OCI-M2 (cell line): Measurements from ENCODE around the gene CTCF.

Experiments
- DNase-seq: peaks from one replicate; lab custom pipeline; 2025; ENCODE audit not compliant: unreplicated experiment; lab: John Stamatoyannopoulos, UW

The CTCF gene

GRCh38 chr16:67593288-67593687 is 31.0 kb downstream of the CTCF start:
- DNase-seq, result no peak

DNA sequence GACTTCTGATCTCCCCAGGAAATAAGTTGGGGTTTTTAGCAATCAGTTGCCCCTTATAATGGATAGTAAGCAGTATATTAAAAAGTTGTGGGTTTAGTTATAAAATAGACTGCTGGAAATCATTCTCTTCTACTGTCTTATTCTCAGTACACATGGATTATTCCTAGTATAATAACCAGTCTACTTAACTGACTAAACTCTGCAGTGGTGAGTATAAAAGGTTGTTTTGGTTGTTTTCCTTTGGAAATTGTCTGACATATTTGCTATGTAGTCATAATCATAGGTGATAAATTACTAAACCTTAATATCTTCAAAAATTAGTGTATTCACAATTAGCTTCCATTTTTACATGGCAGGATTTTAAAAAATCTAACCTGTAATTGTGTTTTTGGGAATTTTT is 31.4 kb downstream of the CTCF start:
- no peak for DNase-seq

- no peak for DNase-seq
Measured at GRCh38 chr16:67594256-67594915, 32.1 kb downstream of the CTCF start.

- DNase-seq, result no peak
Measured at GRCh38 chr16:67594956-67595355, 32.6 kb downstream of the CTCF start.

DNA sequence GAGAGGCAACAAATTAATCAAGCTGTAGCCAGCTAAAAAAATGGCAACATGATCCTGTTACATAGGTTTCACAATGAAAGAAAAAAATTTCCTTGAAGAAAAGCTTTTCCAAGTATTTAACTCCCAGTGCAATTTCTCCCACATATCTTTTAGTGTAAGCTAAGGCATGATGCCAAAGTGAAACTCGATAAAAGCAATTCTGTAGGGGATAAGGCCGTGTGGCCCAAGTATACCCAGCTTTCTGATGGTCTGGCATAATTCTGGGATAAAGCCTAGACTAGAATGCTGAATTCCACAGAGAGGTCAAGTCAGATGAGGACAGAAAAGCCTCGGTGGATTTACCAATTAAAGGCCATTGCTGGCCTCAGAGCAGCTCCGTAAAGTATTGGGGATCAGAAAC is 36.2 kb downstream of the CTCF start:
- no peak for DNase-seq

GRCh38 chr16:67605641-67606040 is 43.3 kb downstream of the CTCF start:
- no peak for DNase-seq

DNA sequence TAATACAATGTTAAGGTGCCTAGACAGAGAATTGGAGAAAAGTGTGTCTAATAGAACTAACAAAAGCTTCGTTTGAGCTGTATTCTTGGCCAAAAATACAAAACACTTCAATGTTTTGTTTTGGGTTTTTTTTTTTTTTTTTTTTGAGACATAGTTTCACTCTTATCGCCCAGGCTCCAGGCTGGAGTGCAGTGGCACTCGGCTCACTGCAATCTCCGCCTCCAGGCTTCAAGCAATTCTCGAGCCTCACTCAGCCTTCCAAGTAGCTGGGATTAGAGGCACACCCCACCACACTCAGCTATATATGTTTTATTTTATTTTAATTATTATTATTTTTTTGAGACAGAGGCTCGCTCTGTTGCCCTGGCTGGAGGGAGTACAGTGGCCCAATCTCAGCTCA is 44.3 kb downstream of the CTCF start:
- DNase-seq, result no peak

- no peak for DNase-seq
Measured at GRCh38 chr16:67608364-67608763, 46.0 kb downstream of the CTCF start.

DNA sequence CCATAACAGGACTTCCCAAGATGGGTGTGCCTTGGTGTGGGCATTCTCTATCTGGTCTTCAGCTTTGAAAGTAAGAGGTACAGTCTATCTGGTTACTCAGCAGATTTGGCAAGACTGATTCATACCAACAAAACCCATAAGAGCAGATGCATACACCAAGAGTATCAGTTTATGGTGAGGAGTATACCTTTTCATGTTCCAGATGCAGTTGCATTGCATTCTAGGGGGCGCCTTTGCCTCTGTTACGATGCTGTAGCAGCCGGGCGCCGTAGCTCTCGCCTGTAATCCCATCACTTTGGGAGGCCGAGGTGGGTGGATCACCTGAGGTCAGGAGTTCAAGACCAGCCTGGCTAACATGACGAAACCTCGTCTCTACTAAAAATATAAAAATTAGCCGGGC is 51.5 kb downstream of the CTCF start:
- no peak for DNase-seq

DNA sequence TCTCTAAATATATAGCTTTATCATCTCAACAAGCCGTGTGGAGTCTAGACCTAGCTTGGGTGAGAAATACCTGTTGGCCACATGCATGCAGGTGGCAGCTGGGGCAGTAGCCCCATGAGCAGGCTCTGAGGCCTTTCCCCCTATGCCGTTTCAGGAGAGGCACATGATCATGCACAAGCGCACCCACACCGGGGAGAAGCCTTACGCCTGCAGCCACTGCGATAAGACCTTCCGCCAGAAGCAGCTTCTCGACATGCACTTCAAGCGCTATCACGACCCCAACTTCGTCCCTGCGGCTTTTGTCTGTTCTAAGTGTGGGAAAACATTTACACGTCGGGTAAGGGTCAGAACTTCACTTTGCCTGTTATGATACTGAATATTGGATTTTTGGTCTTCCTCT is 65.9 kb downstream of the CTCF start:
- DNase-seq, result no peak

GRCh38 chr16:67632415-67633172 is 70.3 kb downstream of the CTCF start:
- DNase-seq, result no peak

GRCh38 chr16:67636713-67637112 is 74.4 kb downstream of the CTCF start:
- no peak for DNase-seq

DNA sequence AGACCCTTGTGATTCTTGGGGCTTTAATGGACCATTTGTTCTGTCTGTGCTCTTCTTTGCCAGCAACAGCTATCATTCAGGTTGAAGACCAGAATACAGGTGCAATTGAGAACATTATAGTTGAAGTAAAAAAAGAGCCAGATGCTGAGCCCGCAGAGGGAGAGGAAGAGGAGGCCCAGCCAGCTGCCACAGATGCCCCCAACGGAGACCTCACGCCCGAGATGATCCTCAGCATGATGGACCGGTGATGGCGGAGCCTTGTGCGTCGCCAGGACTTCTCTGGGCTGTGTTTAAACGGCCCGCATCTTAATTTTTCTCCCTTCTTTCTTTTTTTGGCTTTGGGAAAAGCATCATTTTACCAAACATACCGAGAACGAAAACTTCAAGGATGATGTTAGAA is 75.3 kb downstream of the CTCF start:
- no peak for DNase-seq

DNA sequence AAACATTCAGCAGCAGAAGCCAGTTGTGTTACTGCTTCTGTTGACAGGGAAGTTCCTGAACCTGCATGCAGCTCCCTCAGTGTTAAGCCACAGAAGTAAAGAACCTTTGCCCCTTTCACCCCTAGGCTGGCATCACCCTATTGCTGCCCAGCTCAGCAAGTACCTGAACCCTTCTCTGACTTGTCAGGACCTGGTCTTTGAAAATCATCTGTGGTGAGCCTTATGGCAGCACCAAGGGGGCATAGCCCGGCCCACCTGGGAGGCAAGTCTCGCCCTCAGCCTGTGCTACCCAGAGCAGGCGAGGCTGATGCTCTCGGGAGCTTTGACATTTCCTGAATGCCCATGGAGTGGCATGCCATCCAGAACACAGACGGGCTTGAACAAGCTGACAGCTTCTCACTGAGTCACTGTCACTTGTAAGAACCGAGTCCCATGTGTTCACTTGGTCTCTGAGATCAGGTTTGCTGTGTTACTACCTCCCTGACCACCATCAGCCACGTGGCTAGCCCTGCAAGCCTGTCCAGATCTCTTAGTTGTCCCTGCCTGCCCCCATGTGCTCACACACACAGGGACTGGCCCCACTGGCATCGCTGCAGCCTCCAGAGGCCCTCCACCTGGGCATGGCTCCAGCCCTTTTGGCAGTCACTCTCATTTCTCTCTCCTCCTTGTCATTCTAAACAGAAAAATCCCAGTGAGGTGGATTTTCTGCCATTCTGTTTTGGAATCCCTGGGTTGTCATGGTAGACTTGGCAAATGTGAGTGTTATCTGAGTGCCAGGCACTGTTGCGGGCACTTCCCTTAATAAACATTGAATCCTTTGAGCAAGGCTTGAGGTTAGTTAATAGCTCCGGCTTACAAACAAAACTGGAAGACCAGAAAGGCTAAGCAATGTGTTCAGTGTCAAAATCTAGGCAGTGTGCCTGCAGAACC is 79.7 kb downstream of the CTCF start:
- no peak for DNase-seq

- DNase-seq, result no peak
Measured at GRCh38 chr16:67644038-67644437, 81.7 kb downstream of the CTCF start.

GRCh38 chr16:67645397-67646121 is 83.2 kb downstream of the CTCF start:
- DNase-seq, result no peak

DNA sequence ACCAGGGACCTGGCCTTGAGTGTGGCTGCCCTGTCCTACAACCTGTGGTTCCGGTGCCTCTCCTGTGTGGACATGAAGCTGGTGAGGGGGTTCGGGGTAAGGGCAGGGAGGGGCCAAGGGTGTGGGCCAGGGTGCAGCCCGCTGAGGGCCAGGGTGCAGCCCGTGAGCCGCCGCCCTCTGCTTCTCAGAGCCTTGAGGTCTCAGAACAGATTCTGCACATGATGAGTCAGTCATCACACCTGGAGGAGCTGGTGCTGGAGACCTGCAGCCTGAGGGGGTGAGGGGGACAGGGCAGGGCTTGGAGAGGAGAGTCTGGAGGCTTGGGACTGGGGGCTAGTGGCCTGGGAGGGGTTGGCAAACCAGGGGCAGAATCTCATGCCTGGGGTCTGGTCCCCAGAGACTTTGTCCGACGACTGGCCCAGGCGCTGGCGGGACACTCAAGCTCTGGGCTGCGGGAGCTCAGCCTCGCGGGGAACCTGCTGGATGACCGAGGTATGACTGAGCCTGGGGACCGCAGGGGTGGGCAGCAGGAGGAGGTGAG is 84.9 kb downstream of the CTCF start:
- no peak for DNase-seq

GRCh38 chr16:67647681-67648080 is 85.4 kb downstream of the CTCF start:
- no peak for DNase-seq

DNA sequence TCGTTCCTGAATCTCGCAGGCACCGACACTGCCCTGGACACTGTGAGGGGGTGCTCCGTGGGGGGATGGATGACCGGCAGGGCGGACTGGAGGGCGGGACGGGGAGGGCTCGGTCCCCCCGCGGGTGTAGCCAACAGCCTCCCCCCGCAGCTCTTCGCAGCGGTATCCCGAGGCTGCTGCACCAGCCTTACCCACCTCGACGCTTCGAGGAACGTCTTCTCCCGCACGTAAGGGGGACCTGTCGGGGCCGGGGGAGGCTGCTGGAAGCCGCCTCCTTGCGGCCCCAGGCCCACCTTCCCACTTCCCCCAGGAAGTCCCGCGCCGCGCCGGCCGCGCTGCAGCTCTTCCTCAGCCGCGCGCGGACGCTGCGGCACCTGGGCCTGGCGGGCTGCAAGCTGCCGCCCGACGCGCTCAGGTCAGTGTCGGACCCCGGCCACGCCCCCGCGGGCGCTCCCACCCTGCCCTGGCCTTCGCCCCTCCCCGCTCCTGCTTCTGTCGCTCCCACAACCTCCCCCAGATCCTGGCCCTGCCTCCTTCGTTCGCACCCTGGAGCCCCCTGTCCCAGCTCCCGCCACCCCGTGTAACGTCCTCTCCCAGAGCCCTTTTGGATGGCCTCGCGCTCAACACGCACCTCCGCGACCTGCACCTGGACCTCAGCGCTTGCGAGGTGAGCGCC is 85.9 kb downstream of the CTCF start:
- DNase-seq, result no peak

- no peak for DNase-seq
Measured at GRCh38 chr16:67648764-67649407, 86.6 kb downstream of the CTCF start.
